Endothelial cell of umbilical vein (primary cell): Measurements from ENCODE around the gene CAV1. TPM values are rescaled to one million over a fixed set of nuclear protein-coding genes. Genes with fewer than 3 reads are reported as not detected.
A peak's percentile ranks its signal among the peaks of the same experiment; 100 is the strongest.

Experiments
- BruUV-seq: library from RNA; stranded (reverse); fragments of 400-500 nt; replicated peaks from 2 replicates; lab custom pipeline; 2021; lab: Mats Ljungman, UMichigan
- CTCF ChIA-PET: fragments of 300-600, 350-600 bp; sonication (Branson Sonifier 250); formaldehyde crosslinking; loops from one replicate; lab custom pipeline; 2021; ENCODE audit warnings: antibody characterized with exemption, inconsistent platforms; lab: Charles Lee
- POLR2A ChIA-PET: fragments of 300-600, 350-600 bp; sonication (Branson Sonifier 250); formaldehyde crosslinking; loops from one replicate; lab custom pipeline; 2021; ENCODE audit warnings: antibody characterized with exemption, inconsistent platforms; lab: Charles Lee
- DNase-seq: peaks from one replicate; pipeline ENCODE4 v3.0.0-alpha.2; 2011; ENCODE audit warnings: low read depth, low spot score
- FAIRE-seq: peaks from 2 replicates; lab custom pipeline; 2011; peaks lifted over from hg19 to GRCh38; lab: Jason Lieb, UNC
- H2AFZ ChIP-seq: 2 replicates; pipeline ENCODE4 v1.6.0; 2012; ENCODE audit warnings: low read depth, low read length, control low read depth, inconsistent platforms
- H3K27ac ChIP-seq: 2 replicates; pipeline ENCODE4 v1.5.1; 2011; ENCODE audit warnings: low read depth, mild to moderate bottlenecking, control low read depth, low read length, moderate library complexity; ENCODE audit not compliant: insufficient read depth
- H3K27me3 ChIP-seq, 2 experiments: 2 replicates each; pipeline versions ENCODE4 v1.6.0 to v1.6.1; 2011; ENCODE audit warnings: low read length in 2 of 2, mixed read lengths in 1 of 2; ENCODE audit not compliant: control insufficient read depth in 2 of 2, insufficient read depth in 2 of 2
- H3K36me3 ChIP-seq, 2 experiments: 2 replicates in 1 of 2; 3 replicates in 1 of 2; pipeline ENCODE4 v1.5.1; 2011; ENCODE audit warnings: low read length in 2 of 2, mild to moderate bottlenecking in 1 of 2, moderate library complexity in 1 of 2; ENCODE audit not compliant: control insufficient read depth in 2 of 2, insufficient read depth in 2 of 2; ENCODE audit errors: extremely low read depth in 1 of 2
- H3K4me1 ChIP-seq: 3 replicates; pipeline ENCODE4 v1.5.1; 2011; ENCODE audit warnings: mild to moderate bottlenecking, low read length; ENCODE audit not compliant: control insufficient read depth, insufficient read depth; ENCODE audit errors: extremely low read depth
- H3K4me2 ChIP-seq: 2 replicates; pipeline ENCODE4 v1.6.1; 2011; ENCODE audit warnings: low read length, control low read depth, mixed read lengths; ENCODE audit not compliant: insufficient read depth
- H3K4me3 ChIP-seq, 3 experiments: fragments of 200-600 bp in 1 of 3; sonication (generic), shearing (Covaris generic) in 1 of 3; replicated peaks in 1 of 3; 2 replicates each; pipeline ENCODE4 v1.5.1; 2011 to 2016; ENCODE audit warnings: control low read depth in 3 of 3, low read length in 3 of 3, mild to moderate bottlenecking in 2 of 3, inconsistent platforms in 1 of 3, low read depth in 1 of 3, moderate library complexity in 1 of 3; ENCODE audit not compliant: insufficient read depth in 1 of 3
- H3K79me2 ChIP-seq: 2 replicates; pipeline ENCODE4 v1.6.0; 2012; ENCODE audit warnings: low read length, inconsistent platforms; ENCODE audit not compliant: control insufficient read depth, insufficient read depth
- H3K9ac ChIP-seq: replicated peaks from 2 replicates; pipeline ENCODE3; 2011; ENCODE audit warnings: low read length, control low read depth; ENCODE audit not compliant: insufficient read depth; ENCODE audit errors: extremely low read depth
- H3K9me1 ChIP-seq: replicated peaks from 3 replicates; pipeline ENCODE4 v1.6.0; 2011; ENCODE audit warnings: mild to moderate bottlenecking, low read length; ENCODE audit not compliant: control insufficient read depth, insufficient read depth; ENCODE audit errors: extremely low read depth
- H3K9me3 ChIP-seq: replicated peaks from 2 replicates; pipeline ENCODE4 v1.5.1; 2012; ENCODE audit warnings: low read length, inconsistent platforms; ENCODE audit not compliant: control insufficient read depth, insufficient read depth
- H4K20me1 ChIP-seq: replicated peaks from 2 replicates; pipeline ENCODE3; 2011; ENCODE audit warnings: mild to moderate bottlenecking, low read length; ENCODE audit not compliant: control insufficient read depth, insufficient read depth; ENCODE audit errors: extremely low read depth
- EZH2 ChIP-seq: IDR thresholded peaks from 2 replicates; pipeline ENCODE4 v1.6.1; 2012; ENCODE audit warnings: borderline replicate concordance, low read depth, mild to moderate bottlenecking, moderate library complexity, low read length, inconsistent platforms; ENCODE audit not compliant: severe bottlenecking
- FOS ChIP-seq: IDR thresholded peaks from 2 replicates; pipeline ENCODE4 v1.6.1; 2011; ENCODE audit warnings: mild to moderate bottlenecking, low read length, moderate library complexity, borderline replicate concordance; ENCODE audit not compliant: insufficient read depth
- GATA2 ChIP-seq: IDR thresholded peaks from 2 replicates; pipeline ENCODE4 v1.7.0; 2011; ENCODE audit warnings: low read depth, mild to moderate bottlenecking, moderate library complexity, mixed read lengths, low read length; ENCODE audit not compliant: insufficient read length, insufficient read depth
- JUN ChIP-seq: IDR thresholded peaks from 2 replicates; pipeline ENCODE4 v1.6.1; 2011; ENCODE audit warnings: borderline replicate concordance, low read depth; ENCODE audit not compliant: insufficient read length, insufficient read depth
- MYC ChIP-seq: IDR thresholded peaks from one replicate; pipeline ENCODE4 v1.6.1; 2011; ENCODE audit warnings: mild to moderate bottlenecking, low read depth, low read length
- POLR2A ChIP-seq: IDR thresholded peaks from 2 replicates; pipeline ENCODE4 v1.6.1; 2012; ENCODE audit warnings: low read depth, mild to moderate bottlenecking, control low read depth, low read length
- POLR2AphosphoS5 ChIP-seq: IDR thresholded peaks from 2 replicates; pipeline ENCODE4 v1.6.1; 2012; ENCODE audit warnings: low read depth, mild to moderate bottlenecking, control low read depth, low read length, moderate library complexity; ENCODE audit not compliant: insufficient read depth
- dilution Hi-C: fragments of 300-500 bp; cut with MboI; formaldehyde crosslinking; loops from one replicate; pipeline ENCODE4 v1.15.0; 2019; ENCODE audit warnings: low sequenced_read_pairs; ENCODE audit not compliant: extremely low pct_ligation_motif_present
- intact Hi-C: fragments of 100-400 bp; cut with micrococcal nuclease; formaldehyde crosslinking; loops from one replicate; pipeline ENCODE4 v1.10.0; 2022
- polyA plus RNA-seq, 4 experiments: library from polyadenylated mRNA; depleted of rRNA in 3 of 4; stranded (reverse) in 3 of 4; unstranded in 1 of 4; fragments of >200 nt; gene quantifications; 2 replicates each; pipeline versions ENCODE4 v1.2.1 to v1.2.3, GENCODE V29; 2011 to 2012; ENCODE audit warnings: missing spikeins in 1 of 4
- total RNA-seq: library from RNA; stranded (reverse); gene quantifications from 2 replicates; pipeline ENCODE4 v1.2.3, GENCODE V29; 2021
- TF ChIP-seq, protein P1 (sequence below), 2 donors: IDR thresholded peaks; 1 replicate in 1 of 2; 2 replicates in 1 of 2; pipeline ENCODE4 v1.5.1; 2011; ENCODE audit warnings: low read length in 2 of 2, mild to moderate bottlenecking in 2 of 2, moderate library complexity in 2 of 2, control low read depth in 1 of 2, inconsistent platforms in 1 of 2, low read depth in 1 of 2; ENCODE audit not compliant: insufficient read depth in 1 of 2; ENCODE audit errors: extremely low read depth in 1 of 2
- TF ChIP-seq, protein P2 (sequence below): IDR thresholded peaks from 2 replicates; pipeline ENCODE4 v1.6.1; 2011; ENCODE audit not compliant: insufficient read depth, insufficient read length

CAV1 gene
- total and polyA plus RNA-seq, 2 donors (not counting 3 experiments of a cell fraction or from before 2014, with no cell fraction given) = 1,483 to 3,129 TPM

DNA sequence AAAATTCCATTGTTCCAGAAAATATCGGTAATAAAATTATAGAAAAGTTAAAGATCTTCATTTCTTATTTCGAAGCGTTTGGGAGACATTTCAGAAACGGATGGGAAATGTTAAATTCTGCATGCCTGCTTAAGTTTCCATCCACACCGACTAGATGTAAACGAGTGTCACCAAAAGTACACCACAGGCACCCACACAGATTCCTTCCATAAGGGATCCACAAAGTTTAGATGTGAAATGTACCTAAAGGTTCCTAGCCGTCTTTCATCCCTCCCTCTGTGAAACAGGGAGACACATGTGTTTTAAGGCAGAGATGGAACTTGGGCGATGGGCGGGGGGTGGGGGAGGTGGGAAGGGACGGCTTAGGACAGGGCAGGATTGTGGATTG, 621 bp upstream of the CAV1 start:
- no peaks in the 10 kb centered on the region for H3K9me1 ChIP-seq
- no peaks in the 10 kb centered on the region for H3K9me3 ChIP-seq
- BruUV-seq = no TSS peak
- peak overlapping the region; percentile 100 for H3K9ac ChIP-seq
- peak overlapping the region; percentile 97 for H3K27ac ChIP-seq
- peaks cover 2% of the 10 kb centered on the region for H4K20me1 ChIP-seq
- peaks cover 58% of the 10 kb centered on the region for H3K4me1 ChIP-seq
- H3K4me3 ChIP-seq = peak overlapping the region in 2 of 3 experiments; percentile 55 to 98
- ChIA-PET POLR2A (no interaction called here), CTCF (interaction anchor here (0.8 to 5.1 kb wide), 4 partner anchors 23 to 265 kb away, joined by 3 to 64 read pairs (median 8); no protein-coding TSS in a partner anchor)
- H3K36me3 ChIP-seq = peaks cover 8 to 10% of the 10 kb centered on the region in 2 experiments
- intact Hi-C loops (loop anchor here (1.0 to 10.0 kb wide), 8 partner anchors 23 to 351 kb away; partner anchors contain the start of gene MET), dilution Hi-C loops (loop anchor here (25.0 kb wide), 2 partner anchors 187 to 262 kb away; no protein-coding TSS in a partner anchor)
- peaks cover 44% of the 10 kb centered on the region for H3K79me2 ChIP-seq
- no peak for FAIRE-seq
- no peaks in the 10 kb centered on the region for H3K27me3 ChIP-seq
- peak overlapping the region; percentile 84 for H3K4me2 ChIP-seq
- no peak for DNase-seq
- TF ChIP-seq, protein P1, sequence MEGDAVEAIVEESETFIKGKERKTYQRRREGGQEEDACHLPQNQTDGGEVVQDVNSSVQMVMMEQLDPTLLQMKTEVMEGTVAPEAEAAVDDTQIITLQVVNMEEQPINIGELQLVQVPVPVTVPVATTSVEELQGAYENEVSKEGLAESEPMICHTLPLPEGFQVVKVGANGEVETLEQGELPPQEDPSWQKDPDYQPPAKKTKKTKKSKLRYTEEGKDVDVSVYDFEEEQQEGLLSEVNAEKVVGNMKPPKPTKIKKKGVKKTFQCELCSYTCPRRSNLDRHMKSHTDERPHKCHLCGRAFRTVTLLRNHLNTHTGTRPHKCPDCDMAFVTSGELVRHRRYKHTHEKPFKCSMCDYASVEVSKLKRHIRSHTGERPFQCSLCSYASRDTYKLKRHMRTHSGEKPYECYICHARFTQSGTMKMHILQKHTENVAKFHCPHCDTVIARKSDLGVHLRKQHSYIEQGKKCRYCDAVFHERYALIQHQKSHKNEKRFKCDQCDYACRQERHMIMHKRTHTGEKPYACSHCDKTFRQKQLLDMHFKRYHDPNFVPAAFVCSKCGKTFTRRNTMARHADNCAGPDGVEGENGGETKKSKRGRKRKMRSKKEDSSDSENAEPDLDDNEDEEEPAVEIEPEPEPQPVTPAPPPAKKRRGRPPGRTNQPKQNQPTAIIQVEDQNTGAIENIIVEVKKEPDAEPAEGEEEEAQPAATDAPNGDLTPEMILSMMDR (IDR thresholded peaks at IDR 0.05; ENCODE audit: extremely low read depth in 1 of 2, insufficient read depth in 1 of 2, low read depth in 1 of 2, low read length in 2 of 2) = no peak
- TF ChIP-seq MYC (no peak), FOS (no peak), JUN (no peak), GATA2 (no peak), POLR2AphosphoS5 (no peak), POLR2A (no peak), EZH2 (no peak)
- TF ChIP-seq, protein P2, sequence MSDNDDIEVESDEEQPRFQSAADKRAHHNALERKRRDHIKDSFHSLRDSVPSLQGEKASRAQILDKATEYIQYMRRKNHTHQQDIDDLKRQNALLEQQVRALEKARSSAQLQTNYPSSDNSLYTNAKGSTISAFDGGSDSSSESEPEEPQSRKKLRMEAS = no peak
- no peak overlapping the region for H2AFZ ChIP-seq
